NCI-H1048 (cell line): ENCODE measurements around the gene ABCA5.

ENCODE experiments used
- DNase-seq: peaks from one replicate; lab custom pipeline; 2025; lab: John Stamatoyannopoulos, UW

Gene ABCA5

DNA sequence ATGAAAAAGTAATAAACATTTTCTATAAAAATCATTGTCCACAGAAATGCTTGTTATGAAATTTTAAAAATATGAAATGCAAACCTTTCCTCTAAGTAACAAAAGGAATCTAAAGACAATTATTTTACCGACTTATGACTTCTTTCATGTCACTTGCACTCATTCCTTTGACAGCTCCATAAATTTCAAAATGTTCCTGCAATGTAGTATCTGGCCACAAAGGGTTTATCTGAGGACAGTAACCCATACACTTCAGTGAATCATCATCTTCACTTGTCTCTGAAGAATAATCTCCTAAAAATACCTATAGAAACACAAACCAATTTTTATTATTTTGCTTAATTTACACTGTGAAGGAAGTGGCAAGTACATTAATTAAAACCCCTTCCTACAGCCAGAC is 72.7 kb downstream of the ABCA5 start:
- DNase-seq: no peak

DNA sequence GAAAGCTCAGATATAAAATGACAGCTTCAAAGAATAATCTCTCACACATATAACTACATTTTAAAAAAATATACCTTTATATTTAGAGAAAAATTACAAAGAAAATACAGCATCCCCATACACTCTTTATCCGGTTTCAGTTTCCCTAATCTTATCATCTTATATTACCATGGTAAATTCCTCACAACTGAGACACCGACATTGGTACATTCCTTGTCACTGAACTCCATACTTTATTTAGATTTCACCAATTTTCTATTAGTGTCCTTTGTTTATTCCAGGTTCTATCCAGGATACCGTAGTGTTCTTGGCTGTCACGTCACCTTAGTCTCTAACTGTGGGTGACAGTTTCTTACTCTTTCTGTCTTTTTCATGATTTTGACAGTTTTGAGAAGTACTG is 76.3 kb downstream of the ABCA5 start:
- DNase-seq: no peak

DNA sequence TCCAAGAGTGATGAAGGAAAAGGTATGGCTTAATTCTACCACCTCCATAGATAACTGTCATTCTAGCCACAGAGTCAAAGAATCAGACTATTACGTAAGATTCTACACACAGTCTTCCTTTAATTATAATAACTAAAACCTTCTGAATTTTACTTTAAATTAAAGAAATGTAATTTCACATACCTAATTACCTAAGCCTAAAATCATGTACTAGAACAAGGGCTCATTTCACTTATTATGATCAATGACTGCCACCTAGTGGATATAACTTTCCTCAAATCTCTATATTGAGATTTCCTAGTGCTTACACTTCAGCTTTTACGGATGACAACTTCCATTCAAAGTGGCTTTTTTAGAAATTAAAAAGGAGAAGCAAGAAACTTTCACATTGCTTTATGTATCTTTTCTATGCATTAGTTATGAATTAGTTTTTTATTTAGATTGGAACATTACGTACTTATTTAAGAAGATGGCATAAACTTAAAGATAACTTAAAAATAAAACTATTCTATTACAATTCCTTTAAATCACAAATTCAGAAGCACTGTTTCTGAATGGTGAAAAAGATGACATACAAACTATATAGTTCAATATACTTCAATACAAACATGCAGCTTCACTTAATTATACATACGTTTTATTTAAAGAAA is 80.1 kb downstream of the ABCA5 start:
- no peak for DNase-seq

DNA sequence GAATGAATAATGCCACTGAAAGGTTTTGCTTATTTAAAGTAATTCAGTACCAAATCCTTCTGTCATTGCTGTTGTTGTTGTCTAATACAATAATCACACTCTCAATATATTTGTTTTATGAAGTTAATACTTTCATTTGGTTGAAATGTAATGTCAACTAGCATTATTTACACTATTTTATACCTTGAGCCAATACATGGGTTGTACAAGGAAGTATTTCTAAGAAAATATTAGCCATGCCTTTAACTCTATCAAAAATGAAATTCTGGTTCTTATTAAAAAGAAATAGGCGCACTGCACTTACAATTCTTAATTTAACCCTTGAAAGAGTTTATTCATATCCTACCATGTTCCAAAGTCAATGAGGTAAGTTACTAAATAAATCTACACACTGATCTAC is 80.7 kb downstream of the ABCA5 start:
- DNase-seq: no peak

DNA sequence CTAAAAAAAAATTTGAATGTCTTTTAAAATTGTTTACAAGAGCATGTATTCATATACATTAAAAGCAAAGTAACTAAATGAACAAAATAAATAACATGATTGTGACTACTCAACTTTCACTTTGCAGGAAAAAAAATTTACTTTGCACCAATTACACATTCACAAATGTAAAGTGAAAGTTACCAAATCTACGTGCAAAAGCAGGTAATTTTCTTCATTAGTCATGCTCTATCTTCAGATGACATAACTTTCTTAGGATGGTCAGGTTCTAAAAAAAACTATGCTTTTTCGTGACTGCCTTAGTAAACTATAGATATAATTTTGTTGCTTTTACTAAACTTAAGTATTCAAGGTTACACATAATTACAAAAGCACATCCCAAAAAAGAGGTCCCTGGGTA is 81.3 kb downstream of the ABCA5 start:
- no peak for DNase-seq

DNA sequence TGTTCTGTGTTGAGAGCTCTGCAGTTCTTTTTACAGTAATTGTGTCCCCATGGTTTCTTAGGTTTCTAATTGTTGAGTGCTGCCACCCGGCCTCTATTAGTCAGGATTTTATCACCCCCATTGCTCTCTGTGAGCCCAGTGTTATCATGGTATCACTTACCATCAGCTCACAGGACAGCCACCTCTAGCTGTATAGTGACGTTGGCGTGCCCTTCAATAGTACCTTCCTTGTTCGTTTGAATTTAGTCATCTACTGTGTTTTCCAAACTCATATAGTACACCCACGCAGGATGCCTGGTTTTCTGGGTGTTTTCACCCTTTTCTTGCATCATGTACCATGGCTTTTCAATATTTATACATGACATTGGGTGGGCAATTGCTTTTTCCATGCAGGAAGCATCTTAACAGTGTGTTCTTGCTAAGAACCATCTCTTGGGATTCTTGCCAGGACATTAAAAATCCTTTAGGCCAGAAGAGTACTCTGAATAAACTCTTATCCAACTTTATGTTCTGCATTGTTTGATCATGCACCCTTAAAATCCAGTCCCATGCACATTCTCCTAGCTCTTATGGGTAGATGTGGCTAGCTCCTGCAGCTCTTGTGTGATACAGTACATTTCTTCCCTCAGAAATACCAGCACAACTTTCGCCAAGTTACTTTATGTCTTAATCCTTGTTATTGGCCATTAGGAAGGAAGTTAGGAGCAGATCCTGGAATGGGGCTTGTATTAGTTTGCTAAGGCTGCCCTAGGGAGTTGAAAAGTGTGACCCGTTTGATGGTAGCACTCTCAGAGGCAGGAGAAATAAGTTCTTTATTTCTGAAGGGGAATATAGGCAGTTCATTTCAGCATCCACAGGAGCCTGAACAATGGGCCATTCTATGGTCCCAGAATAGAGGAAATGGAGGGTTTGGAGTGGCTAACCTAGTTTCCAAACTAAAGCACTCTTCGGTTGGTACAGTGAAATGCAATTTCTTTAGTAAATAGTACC is 87.0 kb downstream of the ABCA5 start:
- DNase-seq: no peak

DNA sequence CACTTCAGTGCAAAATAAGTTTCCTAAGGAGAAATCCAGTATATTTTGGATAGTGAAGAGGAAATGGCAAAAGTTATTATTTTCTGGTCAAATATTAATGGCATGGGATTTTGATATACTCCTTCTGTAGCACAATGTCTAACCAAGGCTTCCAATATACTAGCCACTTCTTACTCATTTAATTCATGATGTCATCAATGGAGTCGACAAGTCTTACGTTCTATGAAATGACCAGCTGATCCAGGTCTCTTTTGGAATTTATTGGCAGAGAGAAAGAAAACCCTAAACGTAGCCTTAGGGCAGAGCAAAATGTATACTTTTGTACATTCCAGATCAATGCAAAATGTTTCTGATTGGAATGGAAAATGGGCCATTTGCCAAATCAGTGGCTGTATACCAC is 90.0 kb downstream of the ABCA5 start:
- no peak for DNase-seq

DNA sequence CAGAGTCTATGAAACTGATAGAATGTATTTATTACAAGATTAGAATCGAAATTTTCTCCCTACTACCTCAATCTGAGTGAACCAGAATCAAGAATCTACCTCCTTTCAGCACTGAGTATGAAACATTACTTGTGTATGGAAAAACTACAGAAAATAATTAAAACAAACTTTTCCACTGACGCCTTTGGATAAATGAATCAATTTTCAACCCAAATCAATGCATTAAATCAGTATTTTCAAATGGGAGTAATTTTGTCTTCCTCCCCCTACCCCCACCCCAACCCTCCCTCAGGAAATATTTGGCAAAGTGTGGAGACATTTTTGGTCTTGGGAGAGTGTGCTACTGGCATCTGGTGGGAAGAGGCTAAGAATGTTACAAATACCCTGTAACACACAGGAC is 90.5 kb downstream of the ABCA5 start:
- no peak for DNase-seq

DNA sequence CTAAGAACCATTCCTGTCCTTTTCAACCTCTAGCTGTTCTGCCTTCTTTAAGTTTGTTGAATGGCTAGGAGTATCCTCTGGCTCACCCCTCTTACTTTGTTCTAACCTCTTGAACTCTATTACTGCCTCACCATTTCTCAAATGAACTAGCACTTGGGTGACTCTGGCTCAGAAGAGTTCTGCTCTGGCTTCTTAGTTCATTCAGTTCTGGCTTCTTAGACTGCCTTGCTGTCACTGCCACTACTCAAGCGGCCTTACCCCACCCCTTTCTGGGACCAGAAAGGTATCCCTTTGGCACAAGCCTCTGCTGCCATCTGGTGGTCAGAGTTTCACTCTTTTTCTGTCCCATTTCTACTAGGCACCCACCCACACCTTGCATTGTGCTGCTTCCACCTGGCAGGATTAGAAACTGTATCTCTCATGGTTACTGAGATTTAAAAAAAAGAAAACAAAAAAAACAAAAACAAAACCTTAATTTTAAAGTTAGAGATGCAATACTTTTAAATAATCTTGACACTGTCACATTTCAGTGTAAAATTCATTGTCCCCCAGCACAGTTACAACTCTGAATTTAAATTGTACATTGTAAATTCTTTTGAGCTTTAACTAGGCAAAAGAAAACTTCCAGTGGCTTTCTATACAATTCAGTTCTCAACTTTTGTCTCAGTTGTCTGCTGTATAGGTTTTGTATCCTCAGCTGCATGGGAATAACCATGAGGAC is 91.4 kb downstream of the ABCA5 start:
- DNase-seq: peak; percentile 47

DNA sequence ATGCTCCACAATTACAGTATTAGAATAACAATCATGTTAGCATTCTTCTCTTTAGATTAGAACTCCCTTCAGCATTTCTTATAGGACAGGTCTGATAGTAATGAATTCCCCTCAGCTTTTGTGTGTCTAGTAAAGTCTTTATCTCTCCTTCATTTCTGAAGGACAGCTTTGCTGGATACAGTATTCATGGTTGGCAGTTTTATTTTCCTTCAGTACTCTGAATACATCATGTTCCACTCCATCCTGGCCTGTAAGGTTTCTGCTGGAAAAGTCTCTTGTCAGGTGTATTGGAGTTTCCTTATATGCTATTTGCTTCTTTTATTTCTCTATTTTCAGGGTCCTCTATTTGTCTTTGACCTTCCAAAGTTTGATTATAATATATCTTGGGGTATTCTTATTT is 94.3 kb downstream of the ABCA5 start:
- DNase-seq: no peak

DNA sequence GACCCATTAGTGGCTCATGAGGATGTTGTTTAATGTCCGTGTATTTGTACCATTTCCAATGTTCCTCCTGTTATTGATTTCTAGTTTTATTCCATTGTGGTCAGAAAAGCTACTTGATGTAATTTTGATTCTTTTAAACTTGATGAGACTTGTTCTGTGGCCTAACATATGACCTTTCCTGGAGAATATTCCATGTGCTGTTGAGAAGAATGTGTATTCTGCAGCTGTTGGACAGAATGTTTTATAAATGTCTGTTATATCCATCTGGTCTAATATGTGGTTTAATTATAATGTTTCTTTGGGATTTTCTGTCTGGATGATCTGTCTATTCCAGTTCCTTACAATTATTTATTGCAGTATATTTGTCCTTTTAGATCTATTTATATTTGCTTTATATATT is 95.4 kb downstream of the ABCA5 start:
- DNase-seq: no peak

DNA sequence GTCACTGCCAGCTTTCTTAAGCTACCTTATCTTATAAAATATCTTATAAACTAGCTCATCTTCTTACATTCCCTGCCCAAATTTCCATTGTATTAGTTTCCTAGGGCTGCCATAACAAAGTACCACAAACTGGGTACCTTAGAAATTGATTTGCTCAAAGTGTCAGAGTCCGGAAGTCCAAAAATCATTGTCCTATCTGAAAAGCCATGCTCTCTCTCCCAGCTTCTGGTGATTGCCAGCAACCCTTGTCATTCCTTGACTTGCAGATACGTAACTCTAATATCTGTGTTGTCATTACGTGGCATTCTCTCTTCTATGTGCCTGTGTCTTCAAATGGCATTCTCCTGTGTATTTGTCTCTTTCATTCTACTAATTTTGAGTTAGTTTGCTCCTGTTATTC is 96.0 kb downstream of the ABCA5 start:
- DNase-seq: no peak

DNA sequence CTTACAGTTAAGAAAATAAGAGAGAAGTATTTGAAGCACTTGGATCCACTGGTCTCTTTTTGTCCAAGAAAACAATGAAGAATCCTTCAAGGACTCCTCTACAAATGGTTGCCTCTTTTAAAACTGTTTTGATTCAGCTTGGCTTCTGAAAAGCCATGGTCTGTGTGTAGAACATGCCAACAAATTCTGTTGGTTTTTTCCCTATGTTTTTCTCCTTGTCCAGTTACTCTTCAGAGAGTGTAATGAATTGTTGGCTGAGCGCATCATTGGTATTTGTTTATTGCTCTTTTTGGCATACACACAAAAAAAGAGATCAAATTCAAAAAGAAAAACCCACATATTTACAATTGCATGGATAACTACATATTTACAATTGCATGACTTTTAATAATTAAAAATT is 98.4 kb downstream of the ABCA5 start, which contains the start of gene ABCA10:
TSS of gene ABCA10 (minus strand) at position 249 of the 400 bp plus-strand sequence. CDS start 3,466 bp downstream, outside the sequence.
- no peak for DNase-seq

DNA sequence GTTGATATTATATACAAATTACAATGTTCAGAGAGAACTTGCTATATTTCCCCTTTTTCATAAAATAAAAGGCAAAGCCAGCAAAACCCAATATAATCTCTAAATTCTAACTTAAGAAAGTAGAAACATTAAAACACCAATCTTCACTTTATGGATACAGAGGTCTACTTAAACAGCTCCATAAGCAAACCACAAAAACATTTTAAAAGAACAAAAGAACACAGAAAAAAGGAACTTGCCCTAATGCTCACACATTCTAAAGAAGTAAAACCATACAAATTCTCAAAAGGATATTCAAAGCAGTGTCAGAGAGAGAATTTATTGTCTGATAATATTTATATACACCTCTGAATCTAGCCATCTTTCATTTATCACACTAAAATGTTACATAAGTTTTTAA is 98.9 kb downstream of the ABCA5 start:
- DNase-seq: no peak

DNA sequence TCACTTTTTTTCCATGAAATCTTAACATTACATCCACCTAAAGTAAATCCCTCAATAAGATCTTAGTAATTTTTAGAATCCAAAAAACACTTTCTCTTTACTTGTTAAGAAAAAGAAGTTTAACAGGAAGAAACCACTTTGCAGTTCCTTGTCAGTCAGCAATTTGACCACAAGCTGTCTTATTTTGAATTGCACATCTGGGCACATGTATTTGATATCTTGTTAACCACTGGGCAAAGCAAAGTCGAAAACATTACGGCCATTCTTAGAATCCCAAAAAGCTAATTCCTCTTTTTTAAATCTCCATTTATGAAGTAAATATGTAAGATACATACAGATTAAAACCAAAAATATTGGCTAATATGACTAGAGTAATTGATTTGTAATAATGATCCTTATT is 99.4 kb downstream of the ABCA5 start:
- no peak for DNase-seq

DNA sequence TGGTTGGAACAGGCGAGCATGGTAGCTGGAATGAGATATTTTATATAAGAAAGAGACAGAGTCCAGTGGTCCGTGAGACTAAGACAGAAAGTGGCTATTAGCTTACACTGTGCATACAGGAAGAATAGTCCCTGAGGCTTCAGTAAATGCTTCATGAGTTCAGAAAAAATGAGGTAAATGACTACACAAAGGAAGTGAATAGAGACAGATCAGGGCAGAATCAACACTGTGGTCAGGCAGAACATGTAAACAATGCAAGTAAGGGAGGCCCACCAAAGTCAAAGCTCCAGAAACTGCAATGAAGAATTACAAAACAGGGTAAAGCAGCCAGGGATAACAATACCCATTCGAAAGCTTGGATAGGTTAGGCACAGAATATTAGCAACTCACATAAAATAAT is 103.1 kb downstream of the ABCA5 start:
- no peak for DNase-seq

DNA sequence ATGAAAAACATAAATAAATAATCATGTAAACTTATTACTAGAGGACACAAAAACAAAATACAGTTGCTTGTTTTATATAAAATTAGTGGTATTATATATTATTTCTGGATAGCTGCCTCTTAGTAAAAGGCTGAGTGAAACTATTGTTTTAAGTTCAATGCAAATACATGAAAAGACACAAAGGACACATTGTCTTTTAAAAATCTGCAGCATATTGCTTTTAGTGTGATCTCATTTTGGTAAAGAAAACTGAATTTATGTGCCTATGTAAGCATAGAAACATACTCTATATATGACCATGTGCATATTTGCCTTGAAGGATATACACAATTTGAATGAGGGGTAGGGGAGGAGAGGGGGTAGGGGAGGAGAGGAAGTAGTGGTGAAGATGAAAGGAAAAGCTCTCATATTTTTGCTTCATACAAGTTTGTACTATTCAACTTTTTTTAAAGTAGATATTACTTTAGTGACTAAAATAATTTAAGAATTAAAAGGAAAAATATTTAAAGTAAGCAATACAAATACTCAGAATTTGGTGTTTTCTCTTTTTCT is 104.2 kb downstream of the ABCA5 start:
- no peak for DNase-seq

DNA sequence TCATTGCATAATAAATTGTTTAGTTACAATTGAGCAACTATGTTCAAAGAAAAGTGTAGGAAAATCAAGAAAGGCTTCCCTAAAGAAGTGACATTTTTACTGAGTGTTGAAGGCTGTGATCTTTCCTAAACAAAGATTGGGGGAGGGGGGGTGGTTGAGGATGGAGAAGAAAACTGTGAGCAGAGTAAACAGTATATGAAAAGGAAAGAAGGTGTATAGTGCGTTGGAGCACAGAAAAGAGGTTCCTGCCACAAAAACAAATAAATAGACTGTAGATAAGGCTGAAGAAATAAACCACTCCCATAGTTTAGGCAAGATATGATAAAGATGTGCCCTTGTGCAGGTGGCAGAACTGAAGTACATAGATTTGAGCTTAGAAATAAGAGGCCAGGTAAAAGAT is 106.8 kb downstream of the ABCA5 start:
- no peak for DNase-seq

DNA sequence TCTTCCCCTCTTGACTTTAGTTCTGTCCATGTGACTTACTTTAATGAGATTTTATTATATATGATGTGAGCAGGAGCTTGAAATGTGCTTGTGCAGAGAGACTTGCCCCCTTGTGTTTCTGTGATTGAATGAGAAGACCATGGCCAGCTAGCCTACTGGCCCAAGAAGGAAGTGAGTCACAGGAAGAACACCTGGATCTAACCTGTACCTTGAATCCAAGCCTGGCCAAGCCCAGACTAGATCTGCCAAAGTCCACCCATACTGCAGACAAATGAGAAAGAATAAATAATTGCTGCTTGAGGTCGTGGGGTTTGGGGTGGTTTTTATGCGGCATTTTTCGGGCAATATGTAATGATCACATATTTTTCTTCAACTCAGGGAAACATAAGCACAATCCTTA is 107.9 kb downstream of the ABCA5 start:
- DNase-seq: no peak

DNA sequence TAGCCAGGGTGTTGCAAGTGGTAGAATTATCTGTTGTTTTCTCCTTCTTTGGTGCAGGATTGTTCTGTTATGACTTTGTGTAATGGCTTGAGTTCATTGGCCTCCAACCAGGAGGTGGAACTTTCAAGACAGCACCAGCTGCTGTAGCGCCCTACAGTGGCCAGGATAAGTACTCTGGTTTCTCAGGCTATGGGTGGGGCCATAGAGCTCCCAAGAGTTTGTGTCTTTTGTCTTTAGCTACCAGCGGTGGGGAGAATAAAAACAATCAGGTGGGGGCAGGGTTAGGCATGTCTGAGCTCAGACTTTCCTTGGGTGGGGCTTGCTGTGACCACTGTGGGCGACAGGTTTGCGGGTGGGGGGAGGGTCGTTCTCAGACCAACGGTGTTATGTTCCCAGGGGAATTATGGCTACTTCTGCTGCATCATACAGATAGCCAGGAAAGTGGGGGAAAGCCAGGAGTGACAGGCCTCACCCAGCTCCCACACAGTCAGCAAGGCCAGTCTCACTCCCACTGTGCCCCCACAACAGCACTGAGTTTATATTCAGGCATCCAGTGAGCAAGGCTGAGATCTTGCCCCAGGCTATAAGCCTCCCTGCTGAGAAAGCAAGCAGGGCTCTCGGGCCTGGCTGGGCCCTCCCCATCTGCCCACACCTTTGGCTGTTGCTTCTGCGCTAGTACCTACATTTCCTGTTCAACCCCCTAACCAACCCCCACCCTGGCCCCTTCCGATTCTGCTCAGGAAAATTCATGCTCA is 113.7 kb downstream of the ABCA5 start:
- no peak for DNase-seq

DNA sequence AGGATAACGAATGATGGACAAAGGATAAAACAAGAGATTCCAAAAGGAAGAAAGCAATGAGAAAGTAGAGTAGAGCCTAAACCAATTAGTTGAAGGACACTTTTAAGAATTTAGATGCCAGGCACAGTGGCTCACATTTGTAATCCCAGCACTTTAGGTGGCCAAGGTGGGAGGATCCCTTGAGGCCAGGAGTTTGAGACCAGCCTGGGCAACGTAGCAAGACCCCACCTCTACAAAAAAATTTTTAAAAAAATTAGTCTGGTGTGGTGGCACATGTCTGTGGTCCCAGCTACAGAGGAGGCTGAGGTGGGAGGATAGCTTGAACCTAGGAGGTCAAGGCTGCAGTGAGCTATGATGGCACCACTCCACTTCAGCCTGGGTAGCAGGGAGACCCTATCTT is 118.3 kb downstream of the ABCA5 start:
- DNase-seq: no peak

DNA sequence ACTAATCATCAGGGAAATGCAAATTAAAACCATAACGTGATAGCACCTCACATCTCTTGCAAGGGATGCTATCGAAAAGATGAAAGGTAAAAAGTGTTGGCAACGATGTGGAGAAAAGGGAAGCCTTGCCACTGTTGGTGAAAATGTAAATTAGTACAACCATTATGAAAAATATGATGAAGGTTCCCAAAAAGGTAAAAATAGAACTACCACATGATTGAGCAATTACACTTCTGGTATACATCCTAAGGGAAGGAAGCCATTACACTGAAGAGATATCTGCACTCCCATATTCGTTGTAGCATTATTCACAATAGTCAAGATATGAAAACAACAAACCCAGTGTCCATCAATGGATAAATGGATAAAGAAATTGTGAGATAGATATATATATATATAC is 119.8 kb downstream of the ABCA5 start:
- DNase-seq: no peak
